GM12878 (cell line): ENCODE results near the gene TMPRSS12. TPM values are rescaled to one million over a fixed set of nuclear protein-coding genes. Genes with fewer than 3 reads are reported as not detected.

Experiments used
- ATAC-seq: fragments of 200-7000 bp; cut with Tn5 transposase; 3 replicates; pipeline ENCODE4 v1.9.1; 2020; ENCODE audit warnings: mild to moderate bottlenecking, moderate library complexity
- BruUV-seq: library from RNA; stranded (reverse); fragments of 400-500 nt; replicated peaks from 2 replicates; lab custom pipeline; 2021; lab: Mats Ljungman, UMichigan
- CTCF ChIA-PET: fragments of 300-600 bp; sonication (Branson Sonifier 250); formaldehyde crosslinking; extraction: SDS; loops from one replicate; lab custom pipeline; 2021; ENCODE audit warnings: inconsistent platforms; lab: Yijun Ruan, JAX
- POLR2A ChIA-PET: fragments of 350-600 bp; formaldehyde crosslinking; extraction: SDS; loops from one replicate; lab custom pipeline; 2021; ENCODE audit warnings: inconsistent platforms; lab: Charles Lee
- RAD21 ChIA-PET: fragments of 300-600 bp; sonication (Branson Sonifier 250); formaldehyde crosslinking; loops from one replicate; lab custom pipeline; 2023; ENCODE audit warnings: antibody characterized with exemption; ENCODE audit not compliant: unreplicated experiment; lab: Charles Lee
- SMC1A ChIA-PET: fragments of 300-600 bp; sonication (Branson Sonifier 250); formaldehyde crosslinking; loops from one replicate; lab custom pipeline; 2023; ENCODE audit not compliant: unreplicated experiment, uncharacterized antibody; lab: Charles Lee
- DNase-seq: peaks from one replicate; pipeline ENCODE4 v3.0.0-alpha.2; 2011; ENCODE audit warnings: low read depth, low spot score
- FAIRE-seq: peaks from 3 replicates; lab custom pipeline; 2011; peaks lifted over from hg19 to GRCh38; lab: Jason Lieb, UNC
- H2AFZ ChIP-seq: 2 replicates; pipeline ENCODE4 v1.6.0; 2011; ENCODE audit warnings: low read depth, low read length, control low read depth; ENCODE audit not compliant: control insufficient read depth
- H3K27ac ChIP-seq: 2 replicates; pipeline ENCODE4 v1.5.1; 2011; ENCODE audit warnings: control low read depth; ENCODE audit not compliant: control insufficient read depth, insufficient read depth
- H3K27me3 ChIP-seq, 2 experiments: replicated peaks in 1 of 2; 2 replicates each; pipeline versions ENCODE4 v1.6.0 to v1.6.1; 2011; ENCODE audit warnings: low read length in 1 of 2; ENCODE audit not compliant: control insufficient read depth in 2 of 2, insufficient read depth in 2 of 2
- H3K36me3 ChIP-seq, 2 experiments: 2 replicates each; pipeline ENCODE4 v1.5.1; 2011; ENCODE audit warnings: low read length in 1 of 2; ENCODE audit not compliant: control insufficient read depth in 2 of 2, insufficient read depth in 2 of 2
- H3K4me1 ChIP-seq: 2 replicates; pipeline ENCODE4 v1.6.1; 2011; ENCODE audit warnings: mild to moderate bottlenecking, low read length, moderate library complexity, mixed read lengths; ENCODE audit not compliant: control insufficient read depth, insufficient read depth
- H3K4me2 ChIP-seq: 2 replicates; pipeline ENCODE4 v1.6.0; 2011; ENCODE audit warnings: control low read depth; ENCODE audit not compliant: control insufficient read depth, insufficient read depth
- H3K4me3 ChIP-seq: fragments of 200-600 bp; sonication (generic); 2 replicates; pipeline ENCODE4 v1.5.1; 2016
- H3K79me2 ChIP-seq: 2 replicates; pipeline ENCODE4 v1.6.0; 2011; ENCODE audit warnings: low read length; ENCODE audit not compliant: control insufficient read depth, insufficient read depth
- H3K9ac ChIP-seq: 2 replicates; pipeline ENCODE4 v1.8.0; 2011; ENCODE audit warnings: low read length, control low read depth, mixed read lengths; ENCODE audit not compliant: control insufficient read depth, insufficient read depth
- H3K9me3 ChIP-seq: replicated peaks from 3 replicates; pipeline ENCODE4 v1.5.1; 2011; ENCODE audit warnings: mild to moderate bottlenecking, low read length; ENCODE audit not compliant: control insufficient read depth, insufficient read depth
- H4K20me1 ChIP-seq: 2 replicates; pipeline ENCODE4 v1.6.0; 2011; ENCODE audit not compliant: control insufficient read depth, insufficient read depth
- CHD1 ChIP-seq: IDR thresholded peaks from 2 replicates; pipeline ENCODE4 v1.6.1; 2012; ENCODE audit warnings: low read depth, low read length, improper control_type of control experiment
- EED ChIP-seq: sonication (generic); IDR thresholded peaks from 2 replicates; pipeline ENCODE4 v1.6.1; 2016; ENCODE audit warnings: antibody characterized with exemption, low read depth
- HDAC2 ChIP-seq: fragments of 200-600 bp; sonication (generic); IDR thresholded peaks from 2 replicates; pipeline ENCODE4 v1.6.1; 2017
- MEF2B ChIP-seq: fragments of 450-650 bp; IDR thresholded peaks from 2 replicates; pipeline ENCODE4 v1.6.1; 2018; ENCODE audit warnings: mild to moderate bottlenecking, moderate library complexity; ENCODE audit not compliant: partially characterized antibody, poor library complexity, severe bottlenecking
- NRF1 ChIP-seq: conservative IDR thresholded peaks from 2 replicates; pipeline ENCODE4 v1.6.1; 2011; ENCODE audit warnings: mild to moderate bottlenecking, low read depth, low read length, improper control_type of control experiment
- PAX5 ChIP-seq: IDR thresholded peaks from 2 replicates; pipeline ENCODE4 v1.6.1; 2011; ENCODE audit warnings: low read depth, low read length, borderline replicate concordance
- SMARCA5 ChIP-seq: fragments of 450-650 bp; IDR thresholded peaks from 2 replicates; pipeline ENCODE4 v1.6.1; 2017; ENCODE audit warnings: mild to moderate bottlenecking
- SPI1 ChIP-seq: IDR thresholded peaks from 2 replicates; pipeline ENCODE4 v1.6.1; 2011; ENCODE audit warnings: low read depth, mild to moderate bottlenecking, low read length, moderate library complexity, borderline replicate concordance; ENCODE audit not compliant: insufficient read depth
- SREBF2 ChIP-seq: IDR thresholded peaks from 2 replicates; pipeline ENCODE4 v1.6.1; 2012; ENCODE audit warnings: mild to moderate bottlenecking, low read length
- SUPT20H ChIP-seq: IDR thresholded peaks from 2 replicates; pipeline ENCODE4 v1.6.1; 2011; ENCODE audit warnings: low read depth, mild to moderate bottlenecking, low read length, moderate library complexity, borderline replicate concordance; ENCODE audit not compliant: control insufficient read depth
- SUZ12 ChIP-seq: fragments of 200-600 bp; sonication (generic); IDR thresholded peaks from one replicate; pipeline ENCODE4 v1.6.1; 2018; ENCODE audit warnings: antibody characterized with exemption, mild to moderate bottlenecking; ENCODE audit not compliant: unreplicated experiment
- TARDBP ChIP-seq: IDR thresholded peaks from 2 replicates; pipeline ENCODE4 v1.6.1; 2016; ENCODE audit warnings: borderline replicate concordance
- TCF7 ChIP-seq: IDR thresholded peaks from 2 replicates; pipeline ENCODE4 v1.6.1; 2014; ENCODE audit warnings: antibody characterized with exemption, borderline replicate concordance
- WGBS: methylation state at CpG from one replicate; pipeline ENCODE4 v1.1.6; 2016; ENCODE audit warnings: low lambda C conversion rate; ENCODE audit not compliant: insufficient replicate concordance, insufficient coverage; ENCODE audit errors: missing lambda C conversion rate; 5-methylcytosine and 5-hydroxymethylcytosine counted together
- in situ Hi-C: fragments of 300-500 bp; cut with MboI; formaldehyde crosslinking; loops from 9 replicates; pipeline ENCODE4 v1.14.3; 2018; ENCODE audit warnings: mixed read lengths
- intact Hi-C: fragments of 100-400 bp; cut with micrococcal nuclease; formaldehyde crosslinking; loops from one replicate; pipeline ENCODE4 v1.14.2; 2022; ENCODE audit not compliant: unreplicated experiment
- polyA plus RNA-seq, 11 experiments: library from polyadenylated mRNA; depleted of rRNA in 4 of 11; unstranded in 6 of 11; stranded (reverse) in 5 of 11; fragments of >200 nt; fragmentation: Nextera tagmentation in 4 of 11; fragmentation: Illumina TruSeq in 1 of 11; extraction: Ambion mirVana in 4 of 11; extraction: Trizol in 1 of 11; gene quantifications; 1 replicate in 1 of 11; 2 replicates in 10 of 11; pipeline versions ENCODE4 v1.2.1 to v1.2.3, GENCODE V29; 2011 to 2016; ENCODE audit warnings: inconsistent platforms in 2 of 11, missing spikeins in 2 of 11, low read depth in 1 of 11
- total RNA-seq, 4 experiments: library from RNA; depleted of rRNA in 3 of 4; stranded (reverse); fragments of >200 nt in 3 of 4; fragmentation: Illumina TruSeq in 1 of 4; extraction: Trizol in 1 of 4; gene quantifications; 2 replicates each; pipeline versions ENCODE4 v1.2.1 to v1.2.3, GENCODE V29; 2013 to 2021
- TF ChIP-seq, protein P1 (sequence below): IDR thresholded peaks from 2 replicates; pipeline ENCODE4 v1.6.1; 2012; ENCODE audit warnings: improper control_type of control experiment, low read depth, low read length; ENCODE audit not compliant: insufficient replicate concordance
- TF ChIP-seq, protein P2 (sequence below): IDR thresholded peaks from 2 replicates; pipeline ENCODE4 v1.6.1; 2012; ENCODE audit warnings: low read length, inconsistent platforms

The TMPRSS12 gene
- total and polyA plus RNA-seq, 10 of the 15 experiments (the other 5 are each of a cell fraction or from before 2014, with no cell fraction given), result not detected

DNA sequence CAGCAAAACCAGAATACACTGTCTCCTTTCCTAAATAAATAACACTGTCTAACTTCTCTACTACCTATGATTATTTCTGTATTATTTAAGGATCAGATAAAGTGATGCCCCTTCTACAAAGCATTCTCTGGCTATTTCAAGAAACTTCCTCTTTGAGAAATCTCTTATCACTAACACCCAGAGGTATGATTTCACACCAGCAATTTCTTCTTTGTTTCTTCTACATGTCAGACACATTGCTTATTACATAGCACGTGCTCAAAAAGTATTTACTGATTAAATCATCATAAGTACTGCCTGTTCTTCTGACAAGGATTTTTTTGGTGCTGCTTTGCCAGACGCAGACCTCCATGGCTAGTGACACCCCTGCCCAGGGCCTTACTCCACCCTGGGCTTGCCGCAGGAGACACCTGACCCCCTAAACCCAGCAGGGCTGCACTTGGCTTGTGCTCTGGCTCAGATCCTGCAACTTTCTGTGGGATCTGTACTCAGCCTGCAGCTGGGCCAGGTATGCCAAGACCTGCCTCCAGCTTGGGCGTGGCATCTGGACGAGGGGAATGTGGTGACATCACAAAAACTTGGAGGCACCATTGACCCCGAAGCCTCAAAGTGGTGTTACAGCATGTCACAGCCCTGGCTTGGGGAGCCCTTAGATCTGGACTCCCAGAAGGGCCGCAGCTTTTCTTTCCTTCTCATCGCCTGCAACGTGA is 94.2 kb downstream of the TMPRSS12 start:
- Histone ChIP-seq H3K36me3 (no peaks in the 10 kb centered on the region), H3K27ac (no peak overlapping the region), H3K4me1 (no peaks in the 10 kb centered on the region), H3K4me2 (no peak overlapping the region), H3K27me3 (no peaks in the 10 kb centered on the region), H3K79me2 (no peaks in the 10 kb centered on the region), H3K9me3 (peaks cover 10% of the 10 kb centered on the region), H2AFZ (no peak overlapping the region), H3K9ac (no peak overlapping the region), H3K4me3 (no peak overlapping the region), H4K20me1 (no peaks in the 10 kb centered on the region)
- DNase-seq (no peak), FAIRE-seq (no peak), ATAC-seq (no peak)
- ChIA-PET POLR2A (no interaction called here), CTCF (interaction anchor here (0.6 kb wide), 1 partner anchor 12 kb away, joined by 3 read pairs; no protein-coding TSS in a partner anchor), RAD21 (no interaction called here), SMC1A (no interaction called here)
- TF ChIP-seq, protein P1, sequence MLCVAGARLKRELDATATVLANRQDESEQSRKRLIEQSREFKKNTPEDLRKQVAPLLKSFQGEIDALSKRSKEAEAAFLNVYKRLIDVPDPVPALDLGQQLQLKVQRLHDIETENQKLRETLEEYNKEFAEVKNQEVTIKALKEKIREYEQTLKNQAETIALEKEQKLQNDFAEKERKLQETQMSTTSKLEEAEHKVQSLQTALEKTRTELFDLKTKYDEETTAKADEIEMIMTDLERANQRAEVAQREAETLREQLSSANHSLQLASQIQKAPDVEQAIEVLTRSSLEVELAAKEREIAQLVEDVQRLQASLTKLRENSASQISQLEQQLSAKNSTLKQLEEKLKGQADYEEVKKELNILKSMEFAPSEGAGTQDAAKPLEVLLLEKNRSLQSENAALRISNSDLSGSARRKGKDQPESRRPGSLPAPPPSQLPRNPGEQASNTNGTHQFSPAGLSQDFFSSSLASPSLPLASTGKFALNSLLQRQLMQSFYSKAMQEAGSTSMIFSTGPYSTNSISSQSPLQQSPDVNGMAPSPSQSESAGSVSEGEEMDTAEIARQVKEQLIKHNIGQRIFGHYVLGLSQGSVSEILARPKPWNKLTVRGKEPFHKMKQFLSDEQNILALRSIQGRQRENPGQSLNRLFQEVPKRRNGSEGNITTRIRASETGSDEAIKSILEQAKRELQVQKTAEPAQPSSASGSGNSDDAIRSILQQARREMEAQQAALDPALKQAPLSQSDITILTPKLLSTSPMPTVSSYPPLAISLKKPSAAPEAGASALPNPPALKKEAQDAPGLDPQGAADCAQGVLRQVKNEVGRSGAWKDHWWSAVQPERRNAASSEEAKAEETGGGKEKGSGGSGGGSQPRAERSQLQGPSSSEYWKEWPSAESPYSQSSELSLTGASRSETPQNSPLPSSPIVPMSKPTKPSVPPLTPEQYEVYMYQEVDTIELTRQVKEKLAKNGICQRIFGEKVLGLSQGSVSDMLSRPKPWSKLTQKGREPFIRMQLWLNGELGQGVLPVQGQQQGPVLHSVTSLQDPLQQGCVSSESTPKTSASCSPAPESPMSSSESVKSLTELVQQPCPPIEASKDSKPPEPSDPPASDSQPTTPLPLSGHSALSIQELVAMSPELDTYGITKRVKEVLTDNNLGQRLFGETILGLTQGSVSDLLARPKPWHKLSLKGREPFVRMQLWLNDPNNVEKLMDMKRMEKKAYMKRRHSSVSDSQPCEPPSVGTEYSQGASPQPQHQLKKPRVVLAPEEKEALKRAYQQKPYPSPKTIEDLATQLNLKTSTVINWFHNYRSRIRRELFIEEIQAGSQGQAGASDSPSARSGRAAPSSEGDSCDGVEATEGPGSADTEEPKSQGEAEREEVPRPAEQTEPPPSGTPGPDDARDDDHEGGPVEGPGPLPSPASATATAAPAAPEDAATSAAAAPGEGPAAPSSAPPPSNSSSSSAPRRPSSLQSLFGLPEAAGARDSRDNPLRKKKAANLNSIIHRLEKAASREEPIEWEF, result no peak
- TF ChIP-seq CHD1 (no peak), TARDBP (no peak), SUPT20H (no peak), SUZ12 (no peak), MEF2B (no peak), EED (no peak), NRF1 (no peak), PAX5 (no peak), TCF7 (no peak), SPI1 (no peak), SREBF2 (no peak), SMARCA5 (no peak), HDAC2 (no peak)
- TF ChIP-seq, protein P2, sequence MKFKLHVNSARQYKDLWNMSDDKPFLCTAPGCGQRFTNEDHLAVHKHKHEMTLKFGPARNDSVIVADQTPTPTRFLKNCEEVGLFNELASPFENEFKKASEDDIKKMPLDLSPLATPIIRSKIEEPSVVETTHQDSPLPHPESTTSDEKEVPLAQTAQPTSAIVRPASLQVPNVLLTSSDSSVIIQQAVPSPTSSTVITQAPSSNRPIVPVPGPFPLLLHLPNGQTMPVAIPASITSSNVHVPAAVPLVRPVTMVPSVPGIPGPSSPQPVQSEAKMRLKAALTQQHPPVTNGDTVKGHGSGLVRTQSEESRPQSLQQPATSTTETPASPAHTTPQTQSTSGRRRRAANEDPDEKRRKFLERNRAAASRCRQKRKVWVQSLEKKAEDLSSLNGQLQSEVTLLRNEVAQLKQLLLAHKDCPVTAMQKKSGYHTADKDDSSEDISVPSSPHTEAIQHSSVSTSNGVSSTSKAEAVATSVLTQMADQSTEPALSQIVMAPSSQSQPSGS, result no peak
- WGBS, result 65% methylated on average over 9 of the region's 9 CpGs
- intact Hi-C loops, result no loop called here
- in situ Hi-C loops, result no loop called here
- no TSS peak for BruUV-seq
